HepG2 (cell line): Measurements from ENCODE around the gene BAIAP3. TPM values are rescaled to one million over a fixed set of nuclear protein-coding genes. Genes with fewer than 3 reads are reported as not detected.

Source experiments
- GABPA ChIP-seq, 2 experiments: IDR thresholded peaks; 2 replicates each; pipeline ENCODE4 v1.6.1; 2011 to 2016; ENCODE audit warnings: low read depth in 2 of 2, low read length in 1 of 2, missing biosample characterization in 1 of 2, missing genetic modification characterization in 1 of 2
- GABPB1 ChIP-seq: IDR thresholded peaks from 2 replicates; pipeline ENCODE4 v1.6.1; 2016; ENCODE audit warnings: mild to moderate bottlenecking, missing genetic modification reagents, moderate library complexity, missing compliant biosample characterization
- GLI4 ChIP-seq: sonication (generic); formaldehyde crosslinking; IDR thresholded peaks from 2 replicates; pipeline ENCODE4 v1.5.1; 2020; ENCODE audit warnings: missing genetic modification reagents, mild to moderate bottlenecking, moderate library complexity, borderline replicate concordance
- NONO ChIP-seq, 2 experiments: fragments of 450-650 bp in 1 of 2; sonication (generic) in 1 of 2; formaldehyde crosslinking in 1 of 2; IDR thresholded peaks in 1 of 2; conservative IDR thresholded peaks in 1 of 2; 2 replicates each; pipeline versions ENCODE4 v1.6.1 to v1.8.0; 2017 to 2022; ENCODE audit warnings: mild to moderate bottlenecking in 1 of 2, missing genetic modification reagents in 1 of 2, moderate library complexity in 1 of 2
- RAD51 ChIP-seq: fragments of 450-650 bp; IDR thresholded peaks from 2 replicates; pipeline ENCODE4 v1.6.1; 2016; ENCODE audit warnings: borderline replicate concordance
- RORA ChIP-seq: sonication (generic); formaldehyde crosslinking; IDR thresholded peaks from 2 replicates; pipeline ENCODE4 v1.5.0; 2020; ENCODE audit warnings: mild to moderate bottlenecking, missing genetic modification reagents, moderate library complexity
- SIN3B ChIP-seq: fragments of 150-350 bp; IDR thresholded peaks from 2 replicates; pipeline ENCODE4 v1.6.1; 2014; ENCODE audit warnings: low read length
- SMAD1 ChIP-seq: sonication (generic); formaldehyde crosslinking; IDR thresholded peaks from 2 replicates; pipeline ENCODE4 v1.4.0; 2020; ENCODE audit warnings: missing genetic modification reagents, low read depth, mild to moderate bottlenecking, borderline replicate concordance
- SRF ChIP-seq: IDR thresholded peaks from 2 replicates; pipeline ENCODE4 v1.6.1; 2011; ENCODE audit warnings: mild to moderate bottlenecking, low read depth, low read length, moderate library complexity
- ZNF160 ChIP-seq: sonication (generic); formaldehyde crosslinking; IDR thresholded peaks from 2 replicates; pipeline ENCODE4 v1.8.0; 2022; ENCODE audit warnings: mild to moderate bottlenecking, inconsistent platforms, missing genetic modification reagents
- ZNF329 ChIP-seq: sonication (generic); formaldehyde crosslinking; IDR thresholded peaks from 2 replicates; pipeline ENCODE4 v1.9.0; 2021; ENCODE audit warnings: low read depth, mild to moderate bottlenecking, missing genetic modification reagents
- polyA plus RNA-seq, 8 experiments: library from polyadenylated mRNA; depleted of rRNA in 3 of 8; stranded (reverse) in 7 of 8; unstranded in 1 of 8; fragments of >200 nt; fragmentation: Illumina TruSeq in 4 of 8; extraction: Trizol in 4 of 8; gene quantifications; 2 replicates each; pipeline versions ENCODE4 v1.2.1 to v1.2.3, GENCODE V29; 2011 to 2016; ENCODE audit warnings: low read depth in 4 of 8, missing spikeins in 1 of 8, mixed read lengths in 1 of 8; ENCODE audit not compliant: insufficient read depth in 1 of 8
- total RNA-seq, 5 experiments: library from RNA; depleted of rRNA; stranded (reverse); fragments of >200 nt; fragmentation: Illumina TruSeq; extraction: Trizol; gene quantifications; 2 replicates each; pipeline ENCODE4 v1.2.3, GENCODE V29; 2016; ENCODE audit warnings: low read depth in 1 of 5
- TF ChIP-seq, protein P1 (sequence below), 2 experiments: sonication (generic) in 1 of 2; formaldehyde crosslinking in 1 of 2; IDR thresholded peaks; 2 replicates each; pipeline versions ENCODE4 v1.4.0 to v1.6.1; 2016 to 2020; ENCODE audit warnings: borderline replicate concordance in 1 of 2, low read depth in 1 of 2, mild to moderate bottlenecking in 1 of 2, missing genetic modification reagents in 1 of 2
- TF ChIP-seq, protein P2 (sequence below): IDR thresholded peaks from 2 replicates; pipeline ENCODE4 v1.6.1; 2016; ENCODE audit warnings: missing genetic modification reagents, missing compliant biosample characterization
- TF ChIP-seq, protein P3 (sequence below): sonication (generic); formaldehyde crosslinking; IDR thresholded peaks from 2 replicates; pipeline ENCODE4 v1.4.0; 2020; ENCODE audit warnings: missing genetic modification reagents
- TF ChIP-seq, protein P4 (sequence below): sonication (generic); formaldehyde crosslinking; IDR thresholded peaks from 2 replicates; pipeline ENCODE4 v1.8.0; 2022; ENCODE audit warnings: mild to moderate bottlenecking, missing genetic modification reagents, moderate library complexity
- TF ChIP-seq, protein P5 (sequence below): sonication (generic); formaldehyde crosslinking; IDR thresholded peaks from 2 replicates; pipeline ENCODE4 v1.4.0; 2020; ENCODE audit warnings: mild to moderate bottlenecking, low read depth, missing genetic modification reagents

Gene BAIAP3
- total and polyA plus RNA-seq, 2 of the 13 experiments (the other 11 are each of a cell fraction or from before 2014, with no cell fraction given) = 3.2 to 5.7 TPM

DNA sequence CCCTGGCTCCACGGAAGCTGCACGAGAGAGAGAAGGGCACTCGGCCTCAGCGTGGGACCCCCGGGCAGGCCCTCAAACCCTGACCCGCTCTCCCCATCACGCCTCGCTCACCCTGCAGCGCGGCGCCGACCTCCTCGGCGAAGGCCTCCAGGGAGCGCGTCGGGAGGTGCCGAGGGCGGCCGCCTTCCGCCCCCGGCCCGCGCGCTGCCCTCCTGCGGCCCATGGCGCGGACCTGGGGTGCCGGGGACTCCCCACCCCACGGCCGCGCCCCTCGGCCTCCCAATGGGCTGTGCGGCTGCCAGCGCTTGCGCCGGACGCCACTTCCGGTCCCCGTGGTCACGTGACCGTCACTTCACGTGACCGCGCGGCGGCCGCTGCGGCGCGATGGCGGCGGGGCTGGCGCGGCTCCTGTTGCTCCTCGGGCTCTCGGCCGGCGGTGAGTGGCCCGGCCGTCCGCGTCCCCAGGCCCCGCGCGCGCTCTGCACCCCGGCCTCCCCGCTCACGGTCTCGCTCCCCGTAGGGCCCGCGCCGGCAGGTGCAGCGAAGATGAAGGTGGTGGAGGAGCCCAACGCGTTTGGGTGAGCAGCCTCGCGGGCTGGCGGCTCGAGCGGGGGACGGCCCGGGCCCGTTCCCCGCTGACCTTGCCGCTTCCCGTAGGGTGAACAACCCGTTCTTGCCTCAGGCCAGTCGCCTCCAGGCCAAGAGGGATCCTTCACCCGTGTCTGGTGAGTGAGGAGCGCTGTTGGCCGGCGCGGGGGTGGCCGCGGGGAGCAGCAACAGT lies 18.3 kb downstream of the BAIAP3 start, which contains the start of the genes GNPTG and TSR3 (continued):
- TF ChIP-seq ZNF329 (CRISPR knock-in tag) = peak; percentile 62; the same call in 1 of the 2 replicates
- TF ChIP-seq GABPA (IDR thresholded peaks at IDR 0.05; ENCODE audit: low read depth, low read length) = peak; percentile 89
- peak; percentile 83 for TF ChIP-seq GABPA (CRISPR knock-in tag; IDR thresholded peaks at IDR 0.05; ENCODE audit: low read depth)
- TF ChIP-seq, protein P1, sequence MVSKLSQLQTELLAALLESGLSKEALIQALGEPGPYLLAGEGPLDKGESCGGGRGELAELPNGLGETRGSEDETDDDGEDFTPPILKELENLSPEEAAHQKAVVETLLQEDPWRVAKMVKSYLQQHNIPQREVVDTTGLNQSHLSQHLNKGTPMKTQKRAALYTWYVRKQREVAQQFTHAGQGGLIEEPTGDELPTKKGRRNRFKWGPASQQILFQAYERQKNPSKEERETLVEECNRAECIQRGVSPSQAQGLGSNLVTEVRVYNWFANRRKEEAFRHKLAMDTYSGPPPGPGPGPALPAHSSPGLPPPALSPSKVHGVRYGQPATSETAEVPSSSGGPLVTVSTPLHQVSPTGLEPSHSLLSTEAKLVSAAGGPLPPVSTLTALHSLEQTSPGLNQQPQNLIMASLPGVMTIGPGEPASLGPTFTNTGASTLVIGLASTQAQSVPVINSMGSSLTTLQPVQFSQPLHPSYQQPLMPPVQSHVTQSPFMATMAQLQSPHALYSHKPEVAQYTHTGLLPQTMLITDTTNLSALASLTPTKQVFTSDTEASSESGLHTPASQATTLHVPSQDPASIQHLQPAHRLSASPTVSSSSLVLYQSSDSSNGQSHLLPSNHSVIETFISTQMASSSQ (IDR thresholded peaks at IDR 0.05; ENCODE audit: low read depth) = no peak; the same call in 1 of the 2 replicates
- TF ChIP-seq, protein P1 (CRISPR knock-in tag; IDR thresholded peaks at IDR 0.05; ENCODE audit: borderline replicate concordance) = no peak
- TF ChIP-seq, protein P2, sequence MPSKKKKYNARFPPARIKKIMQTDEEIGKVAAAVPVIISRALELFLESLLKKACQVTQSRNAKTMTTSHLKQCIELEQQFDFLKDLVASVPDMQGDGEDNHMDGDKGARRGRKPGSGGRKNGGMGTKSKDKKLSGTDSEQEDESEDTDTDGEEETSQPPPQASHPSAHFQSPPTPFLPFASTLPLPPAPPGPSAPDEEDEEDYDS (CRISPR knock-in tag) = 0 out of 2 replicates have a peak, but pooled peaks have one; percentile 29
- TF ChIP-seq SMAD1 (CRISPR knock-in tag) = peak; percentile 90
- peak; percentile 93 for TF ChIP-seq GABPB1 (CRISPR knock-in tag)
- no peak for TF ChIP-seq NONO (IDR thresholded peaks at IDR 0.05)
- TF ChIP-seq NONO (CRISPR knock-in tag; conservative IDR thresholded peaks at IDR 0.05) = peak; percentile 89
- 0 out of 2 replicates have a peak, but pooled peaks have one; percentile 16 for TF ChIP-seq ZNF160 (CRISPR knock-in tag)
- peak; percentile 94 for TF ChIP-seq RAD51
- TF ChIP-seq, protein P3, sequence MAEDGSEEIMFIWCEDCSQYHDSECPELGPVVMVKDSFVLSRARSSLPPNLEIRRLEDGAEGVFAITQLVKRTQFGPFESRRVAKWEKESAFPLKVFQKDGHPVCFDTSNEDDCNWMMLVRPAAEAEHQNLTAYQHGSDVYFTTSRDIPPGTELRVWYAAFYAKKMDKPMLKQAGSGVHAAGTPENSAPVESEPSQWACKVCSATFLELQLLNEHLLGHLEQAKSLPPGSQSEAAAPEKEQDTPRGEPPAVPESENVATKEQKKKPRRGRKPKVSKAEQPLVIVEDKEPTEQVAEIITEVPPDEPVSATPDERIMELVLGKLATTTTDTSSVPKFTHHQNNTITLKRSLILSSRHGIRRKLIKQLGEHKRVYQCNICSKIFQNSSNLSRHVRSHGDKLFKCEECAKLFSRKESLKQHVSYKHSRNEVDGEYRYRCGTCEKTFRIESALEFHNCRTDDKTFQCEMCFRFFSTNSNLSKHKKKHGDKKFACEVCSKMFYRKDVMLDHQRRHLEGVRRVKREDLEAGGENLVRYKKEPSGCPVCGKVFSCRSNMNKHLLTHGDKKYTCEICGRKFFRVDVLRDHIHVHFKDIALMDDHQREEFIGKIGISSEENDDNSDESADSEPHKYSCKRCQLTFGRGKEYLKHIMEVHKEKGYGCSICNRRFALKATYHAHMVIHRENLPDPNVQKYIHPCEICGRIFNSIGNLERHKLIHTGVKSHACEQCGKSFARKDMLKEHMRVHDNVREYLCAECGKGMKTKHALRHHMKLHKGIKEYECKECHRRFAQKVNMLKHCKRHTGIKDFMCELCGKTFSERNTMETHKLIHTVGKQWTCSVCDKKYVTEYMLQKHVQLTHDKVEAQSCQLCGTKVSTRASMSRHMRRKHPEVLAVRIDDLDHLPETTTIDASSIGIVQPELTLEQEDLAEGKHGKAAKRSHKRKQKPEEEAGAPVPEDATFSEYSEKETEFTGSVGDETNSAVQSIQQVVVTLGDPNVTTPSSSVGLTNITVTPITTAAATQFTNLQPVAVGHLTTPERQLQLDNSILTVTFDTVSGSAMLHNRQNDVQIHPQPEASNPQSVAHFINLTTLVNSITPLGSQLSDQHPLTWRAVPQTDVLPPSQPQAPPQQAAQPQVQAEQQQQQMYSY (CRISPR knock-in tag) = 0 out of 2 replicates have a peak, but pooled peaks have one; percentile 25
- no peak for TF ChIP-seq RORA (CRISPR knock-in tag)
- TF ChIP-seq, protein P4, sequence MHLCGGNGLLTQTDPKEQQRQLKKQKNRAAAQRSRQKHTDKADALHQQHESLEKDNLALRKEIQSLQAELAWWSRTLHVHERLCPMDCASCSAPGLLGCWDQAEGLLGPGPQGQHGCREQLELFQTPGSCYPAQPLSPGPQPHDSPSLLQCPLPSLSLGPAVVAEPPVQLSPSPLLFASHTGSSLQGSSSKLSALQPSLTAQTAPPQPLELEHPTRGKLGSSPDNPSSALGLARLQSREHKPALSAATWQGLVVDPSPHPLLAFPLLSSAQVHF (CRISPR knock-in tag) = peak; percentile 83; the same call in 1 of the 2 replicates
- TF ChIP-seq GLI4 (CRISPR knock-in tag) = no peak
- peak; percentile 19; the same call in 1 of the 2 replicates for TF ChIP-seq SRF
- TF ChIP-seq, protein P5, sequence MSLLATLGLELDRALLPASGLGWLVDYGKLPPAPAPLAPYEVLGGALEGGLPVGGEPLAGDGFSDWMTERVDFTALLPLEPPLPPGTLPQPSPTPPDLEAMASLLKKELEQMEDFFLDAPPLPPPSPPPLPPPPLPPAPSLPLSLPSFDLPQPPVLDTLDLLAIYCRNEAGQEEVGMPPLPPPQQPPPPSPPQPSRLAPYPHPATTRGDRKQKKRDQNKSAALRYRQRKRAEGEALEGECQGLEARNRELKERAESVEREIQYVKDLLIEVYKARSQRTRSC (CRISPR knock-in tag) = no peak
- TF ChIP-seq SIN3B = peak; percentile 100
